KMS-11 (cell line): ENCODE measurements around the gene FUT1.

Source experiments
- H2AFZ ChIP-seq: fragments of 200-600 bp; sonication (generic); 2 replicates; pipeline ENCODE4 v1.6.1; 2016; ENCODE audit warnings: antibody characterized with exemption, mixed run types, low read depth
- H3K27ac ChIP-seq: fragments of 200-600 bp; sonication (generic); 2 replicates; pipeline ENCODE4 v1.6.1; 2016; ENCODE audit warnings: mild to moderate bottlenecking, mixed run types
- H3K27me3 ChIP-seq: fragments of 200-600 bp; sonication (generic); 2 replicates; pipeline ENCODE4 v1.6.1; 2017; ENCODE audit warnings: mild to moderate bottlenecking, low read depth, mixed run types, moderate library complexity; ENCODE audit not compliant: insufficient read depth
- H3K36me3 ChIP-seq: fragments of 200-600 bp; sonication (generic); 2 replicates; pipeline ENCODE4 v1.6.1; 2017; ENCODE audit warnings: mild to moderate bottlenecking, mixed run types; ENCODE audit not compliant: insufficient read depth
- H3K4me1 ChIP-seq: fragments of 200-600 bp; sonication (generic); 2 replicates; pipeline ENCODE4 v1.6.1; 2016; ENCODE audit warnings: mild to moderate bottlenecking, low read depth, mixed run types; ENCODE audit not compliant: poor library complexity, severe bottlenecking
- H3K4me2 ChIP-seq: fragments of 200-600 bp; sonication (generic); 2 replicates; pipeline ENCODE4 v1.7.0; 2016; ENCODE audit warnings: mild to moderate bottlenecking, mixed run types
- H3K4me3 ChIP-seq: fragments of 200-600 bp; sonication (generic); IDR thresholded peaks from 2 replicates; pipeline ENCODE4 v1.6.1; 2017; ENCODE audit warnings: low read depth, low read length, mixed read lengths; ENCODE audit not compliant: insufficient read depth
- H3K79me2 ChIP-seq: fragments of 200-600 bp; sonication (generic); 2 replicates; pipeline ENCODE4 v1.6.1; 2016; ENCODE audit warnings: low read depth, mixed run types; ENCODE audit not compliant: insufficient read depth
- H3K9ac ChIP-seq: fragments of 200-600 bp; sonication (generic); 2 replicates; pipeline ENCODE4 v1.6.1; 2016; ENCODE audit warnings: mild to moderate bottlenecking, mixed run types
- H4K20me1 ChIP-seq: fragments of 200-600 bp; sonication (generic); 2 replicates; pipeline ENCODE4 v1.6.1; 2016; ENCODE audit warnings: mild to moderate bottlenecking, mixed run types; ENCODE audit not compliant: insufficient read depth
- CTCF ChIP-seq: fragments of 200-600 bp; sonication (generic); conservative IDR thresholded peaks from 2 replicates; pipeline ENCODE4 v1.6.1; 2017; ENCODE audit warnings: low read depth, mild to moderate bottlenecking, antibody characterized with exemption, low read length, moderate library complexity, mixed read lengths

The FUT1 gene

GRCh38 chr19:48703316-48703715 is 49.1 kb downstream of the FUT1 start:
- H3K9ac ChIP-seq, result no peak overlapping the region
- H3K27ac ChIP-seq, result no peak overlapping the region
- H2AFZ ChIP-seq, result no peak overlapping the region
- H3K79me2 ChIP-seq, result no peaks in the 10 kb centered on the region
- no peaks in the 10 kb centered on the region for H3K36me3 ChIP-seq
- no peak overlapping the region for H3K4me3 ChIP-seq
- H4K20me1 ChIP-seq, result no peaks in the 10 kb centered on the region
- no peak for TF ChIP-seq CTCF
- H3K4me2 ChIP-seq, result no peak overlapping the region
- peaks cover 21% of the 10 kb centered on the region for H3K27me3 ChIP-seq
- H3K4me1 ChIP-seq, result no peaks in the 10 kb centered on the region

GRCh38 chr19:48702701-48703100 is 49.7 kb downstream of the FUT1 start:
- H4K20me1 ChIP-seq, result no peaks in the 10 kb centered on the region
- no peak overlapping the region for H2AFZ ChIP-seq
- H3K27me3 ChIP-seq, result peaks cover 25% of the 10 kb centered on the region
- H3K4me1 ChIP-seq, result no peaks in the 10 kb centered on the region
- no peak overlapping the region for H3K4me3 ChIP-seq
- H3K4me2 ChIP-seq, result no peak overlapping the region
- H3K79me2 ChIP-seq, result no peaks in the 10 kb centered on the region
- H3K9ac ChIP-seq, result no peak overlapping the region
- no peak for TF ChIP-seq CTCF
- no peaks in the 10 kb centered on the region for H3K36me3 ChIP-seq
- no peak overlapping the region for H3K27ac ChIP-seq

- no peaks in the 10 kb centered on the region for H3K79me2 ChIP-seq
- no peaks in the 10 kb centered on the region for H4K20me1 ChIP-seq
- H3K4me1 ChIP-seq, result no peaks in the 10 kb centered on the region
- no peaks in the 10 kb centered on the region for H3K36me3 ChIP-seq
- H2AFZ ChIP-seq, result no peak overlapping the region
- H3K27ac ChIP-seq, result no peak overlapping the region
- H3K9ac ChIP-seq, result no peak overlapping the region
- H3K4me2 ChIP-seq, result no peak overlapping the region
- peaks cover 55% of the 10 kb centered on the region for H3K27me3 ChIP-seq
- no peak for TF ChIP-seq CTCF
- no peak overlapping the region for H3K4me3 ChIP-seq
Observed at GRCh38 chr19:48698046-48698445, 54.4 kb downstream of the FUT1 start.
